IMR-90 (cell line): ENCODE data around the gene C10orf71. TPM values are rescaled to one million over a fixed set of nuclear protein-coding genes. Genes with fewer than 3 reads are reported as not detected.

ENCODE experiments used
- ATAC-seq: fragments of 200-7000 bp; cut with Tn5 transposase; 2 replicates; pipeline ENCODE4 v1.9.1; 2020; ENCODE audit warnings: low read depth, mild to moderate bottlenecking, moderate library complexity
- BruUV-seq: library from RNA; stranded (reverse); fragments of 400-500 nt; replicated peaks from 2 replicates; lab custom pipeline; 2021; lab: Mats Ljungman, UMichigan
- CTCF ChIA-PET: fragments of 300-600 bp; formaldehyde crosslinking; extraction: SDS; loops from one replicate; lab custom pipeline; 2021; ENCODE audit warnings: antibody characterized with exemption; lab: Yijun Ruan, JAX
- POLR2A ChIA-PET: fragments of 300-600 bp; sonication (Branson Sonifier 250); formaldehyde crosslinking; loops from one replicate; lab custom pipeline; 2022; ENCODE audit warnings: antibody characterized with exemption; ENCODE audit not compliant: unreplicated experiment; lab: Charles Lee
- DNase-seq: peaks from one replicate; pipeline ENCODE4 v3.0.0; 2013
- H2AFZ ChIP-seq: replicated peaks from 2 replicates; pipeline ENCODE3; 2013; ENCODE audit warnings: low read length, mild to moderate bottlenecking; ENCODE audit not compliant: poor library complexity
- H2AK5ac ChIP-seq: 2 replicates; pipeline ENCODE4 v1.6.1; 2013; ENCODE audit warnings: low read depth, low read length, inconsistent platforms
- H2AK9ac ChIP-seq: replicated peaks from 2 replicates; pipeline ENCODE3; 2013; ENCODE audit warnings: mild to moderate bottlenecking, low read depth, low read length, moderate library complexity; ENCODE audit not compliant: poor library complexity
- H2BK120ac ChIP-seq: 2 replicates; pipeline ENCODE4 v1.6.1; 2013; ENCODE audit warnings: low read depth, low read length, inconsistent platforms
- H2BK15ac ChIP-seq: 3 replicates; pipeline ENCODE4 v1.6.1; 2013; ENCODE audit warnings: low read depth, low read length, inconsistent platforms
- H2BK20ac ChIP-seq: 2 replicates; pipeline ENCODE4 v1.6.1; 2013; ENCODE audit warnings: low read depth, mild to moderate bottlenecking, inconsistent platforms, low read length, moderate library complexity
- H2BK5ac ChIP-seq: 2 replicates; pipeline ENCODE4 v1.6.1; 2013; ENCODE audit warnings: mild to moderate bottlenecking, low read depth, low read length, inconsistent platforms; ENCODE audit not compliant: poor library complexity, severe bottlenecking
- H3K14ac ChIP-seq: replicated peaks from 2 replicates; pipeline ENCODE4 v1.6.1; 2013; ENCODE audit warnings: low read depth, low read length, inconsistent platforms
- H3K18ac ChIP-seq: 2 replicates; pipeline ENCODE4 v1.6.1; 2013; ENCODE audit warnings: low read depth, low read length, control low read depth
- H3K23ac ChIP-seq: 2 replicates; pipeline ENCODE4 v1.6.1; 2013; ENCODE audit warnings: low read depth, low read length, inconsistent platforms
- H3K27ac ChIP-seq: 2 replicates; pipeline ENCODE4 v1.5.1; 2013; ENCODE audit warnings: mild to moderate bottlenecking, control low read depth, low read length; ENCODE audit not compliant: insufficient read depth
- H3K27me3 ChIP-seq: 2 replicates; pipeline ENCODE4 v1.6.1; 2013; ENCODE audit warnings: low read length; ENCODE audit not compliant: control insufficient read depth, insufficient read depth
- H3K36me3 ChIP-seq: 2 replicates; pipeline ENCODE4 v1.6.1; 2013; ENCODE audit warnings: low read length, mixed read lengths; ENCODE audit not compliant: control insufficient read depth, insufficient read depth
- H3K4ac ChIP-seq: 2 replicates; pipeline ENCODE4 v1.6.1; 2013; ENCODE audit warnings: low read depth, low read length, inconsistent platforms
- H3K4me1 ChIP-seq: 2 replicates; pipeline ENCODE4 v1.6.1; 2013; ENCODE audit warnings: low read length, mixed read lengths; ENCODE audit not compliant: control insufficient read depth, insufficient read depth
- H3K4me2 ChIP-seq: 2 replicates; pipeline ENCODE4 v1.6.1; 2013; ENCODE audit warnings: low read depth, mild to moderate bottlenecking, control low read depth, low read length, moderate library complexity
- H3K4me3 ChIP-seq: 2 replicates; pipeline ENCODE4 v1.5.1; 2013; ENCODE audit warnings: low read depth, mild to moderate bottlenecking, control low read depth, low read length, moderate library complexity; ENCODE audit not compliant: insufficient read depth
- H3K56ac ChIP-seq: 2 replicates; pipeline ENCODE4 v1.6.1; 2013; ENCODE audit warnings: low read length, inconsistent platforms; ENCODE audit not compliant: insufficient read depth; ENCODE audit errors: extremely low read depth
- H3K79me1 ChIP-seq, 2 experiments: 2 replicates each; pipeline ENCODE4 v1.6.1; 2013; ENCODE audit warnings: low read length in 2 of 2, inconsistent platforms in 1 of 2, low read depth in 1 of 2
- H3K9ac ChIP-seq: 2 replicates; pipeline ENCODE4 v1.6.1; 2013; ENCODE audit warnings: low read depth, low read length, control low read depth
- H3K9me1 ChIP-seq: 2 replicates; pipeline ENCODE4 v1.6.1; 2013; ENCODE audit warnings: low read length, inconsistent platforms; ENCODE audit not compliant: insufficient read depth
- H3K9me3 ChIP-seq: 2 replicates; pipeline ENCODE4 v1.6.1; 2013; ENCODE audit warnings: low read length; ENCODE audit not compliant: control insufficient read depth, insufficient read depth
- H4K20me1 ChIP-seq: 2 replicates; pipeline ENCODE4 v1.6.1; 2013; ENCODE audit warnings: low read length, inconsistent platforms; ENCODE audit not compliant: insufficient read depth
- H4K5ac ChIP-seq: 2 replicates; pipeline ENCODE4 v1.6.1; 2013; ENCODE audit warnings: mild to moderate bottlenecking, low read depth, low read length, control low read depth
- H4K8ac ChIP-seq, 2 experiments: 2 replicates each; pipeline ENCODE4 v1.6.1; 2013; ENCODE audit warnings: low read depth in 2 of 2, low read length in 2 of 2, control low read depth in 1 of 2, inconsistent platforms in 1 of 2
- H4K91ac ChIP-seq: 2 replicates; pipeline ENCODE4 v1.6.1; 2013; ENCODE audit warnings: low read depth, low read length, inconsistent platforms; ENCODE audit not compliant: insufficient read depth
- CHD1 ChIP-seq: IDR thresholded peaks from 2 replicates; pipeline ENCODE4 v1.6.1; 2012; ENCODE audit warnings: low read depth, low read length, improper control_type of control experiment
- POLR2A ChIP-seq: IDR thresholded peaks from 2 replicates; pipeline ENCODE4 v1.6.1; 2012; ENCODE audit warnings: mild to moderate bottlenecking, low read depth, low read length
- RCOR1 ChIP-seq: IDR thresholded peaks from 2 replicates; pipeline ENCODE4 v1.6.1; 2012; ENCODE audit warnings: mild to moderate bottlenecking, low read length, improper control_type of control experiment; ENCODE audit not compliant: insufficient replicate concordance
- WGBS, 2 experiments: methylation state at CpG; one replicate each; pipeline versions ENCODE4 v1.1.5 to v1.1.7; 2013; ENCODE audit warnings: missing lambda C conversion rate in 2 of 2; ENCODE audit not compliant: insufficient read length in 1 of 2; ENCODE audit errors: extremely low coverage in 2 of 2; 5-methylcytosine and 5-hydroxymethylcytosine counted together
- dilution Hi-C: fragments of 300-500 bp; cut with HindIII; formaldehyde crosslinking; loops from one replicate; pipeline ENCODE4 v1.14.3; 2018; ENCODE audit warnings: low sequenced_read_pairs; ENCODE audit not compliant: unreplicated experiment
- in situ Hi-C: fragments of 300-500 bp; cut with MboI; formaldehyde crosslinking; loops from 3 replicates; pipeline ENCODE4 v1.14.3; 2019; ENCODE audit warnings: low sequenced_read_pairs, inconsistent platforms, mixed read lengths
- intact Hi-C: fragments of 100-400 bp; cut with micrococcal nuclease; formaldehyde crosslinking; loops from 2 replicates; pipeline ENCODE4 v1.10.0; 2022
- polyA plus RNA-seq, 3 experiments: library from polyadenylated mRNA; depleted of rRNA; stranded (reverse); fragments of >200 nt; gene quantifications; 2 replicates each; pipeline ENCODE4 v1.2.3, GENCODE V29; 2012; ENCODE audit warnings: low replicate concordance in 1 of 3
- total RNA-seq: library from RNA; depleted of rRNA; stranded (reverse); fragments of >200 nt; gene quantifications from 2 replicates; pipeline ENCODE4 v1.2.3, GENCODE V29; 2012
- TF ChIP-seq, protein P1 (sequence below): fragments of 150-350 bp; IDR thresholded peaks from 2 replicates; pipeline ENCODE4 v1.6.1; 2016; ENCODE audit warnings: low read depth, mild to moderate bottlenecking, low read length, moderate library complexity, borderline replicate concordance

C10orf71 gene
- total and polyA plus RNA-seq, 2 of the 4 experiments (the other 2 are of a cell fraction) = not detected

DNA sequence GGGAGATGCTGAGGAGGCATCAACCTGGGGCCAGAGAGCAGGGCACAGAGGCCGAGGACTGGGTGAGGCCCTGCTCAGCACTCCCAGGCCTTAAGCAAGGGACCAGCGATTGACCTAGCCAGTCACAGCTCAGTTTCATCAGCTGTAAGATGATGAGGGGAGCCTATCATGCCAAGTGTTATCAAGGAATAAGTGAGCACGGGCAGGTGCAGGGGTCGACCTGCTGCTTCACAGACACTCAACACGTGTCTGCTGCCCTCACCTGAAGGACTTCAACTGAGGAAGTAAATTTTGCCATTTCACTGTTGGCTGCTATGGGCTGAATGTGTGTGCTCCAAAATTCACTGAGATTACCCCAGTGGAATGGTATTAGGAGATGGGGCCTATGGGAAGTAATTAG is 9.9 kb downstream of the C10orf71 start:
- peaks cover 3% of the 10 kb centered on the region; the same call in 1 of the 2 replicates for H3K9me1 ChIP-seq
- dilution Hi-C loops = no loop called here
- no peak overlapping the region for H3K9ac ChIP-seq
- no peak for DNase-seq
- no peak overlapping the region for H4K8ac ChIP-seq
- H3K27me3 ChIP-seq = peaks cover 15% of the 10 kb centered on the region
- intact Hi-C loops = no loop called here
- no peak overlapping the region for H4K5ac ChIP-seq
- H3K4ac ChIP-seq = no peak overlapping the region
- H3K4me2 ChIP-seq = no peak overlapping the region
- no peak overlapping the region for H3K23ac ChIP-seq
- H3K36me3 ChIP-seq = no peaks in the 10 kb centered on the region
- no peak overlapping the region for H2BK15ac ChIP-seq
- no peak overlapping the region for H4K91ac ChIP-seq
- H3K27ac ChIP-seq = no peak overlapping the region
- H2AFZ ChIP-seq = no peak overlapping the region
- no peaks in the 10 kb centered on the region for H3K4me1 ChIP-seq
- H3K18ac ChIP-seq = no peak overlapping the region
- no peak overlapping the region for H3K4me3 ChIP-seq
- no peak overlapping the region for H3K14ac ChIP-seq
- H4K20me1 ChIP-seq = no peaks in the 10 kb centered on the region
- in situ Hi-C loops = no loop called here
- POLR2A ChIA-PET = no interaction called here
- no peaks in the 10 kb centered on the region for H3K79me1 ChIP-seq
- H3K56ac ChIP-seq = no peak overlapping the region
- no peak overlapping the region for H2BK5ac ChIP-seq
- no peak for ATAC-seq
- H2AK9ac ChIP-seq = no peak overlapping the region
- 67% methylated on average over 1 of the region's 5 CpGs; no CpG with 5 or more reads in 1 of the 2 experiments for WGBS, 2 experiments
- no TSS peak for BruUV-seq
- CTCF ChIA-PET = no interaction called here
- TF ChIP-seq RCOR1 (no peak), CHD1 (no peak), POLR2A (no peak)
- TF ChIP-seq, protein P1, sequence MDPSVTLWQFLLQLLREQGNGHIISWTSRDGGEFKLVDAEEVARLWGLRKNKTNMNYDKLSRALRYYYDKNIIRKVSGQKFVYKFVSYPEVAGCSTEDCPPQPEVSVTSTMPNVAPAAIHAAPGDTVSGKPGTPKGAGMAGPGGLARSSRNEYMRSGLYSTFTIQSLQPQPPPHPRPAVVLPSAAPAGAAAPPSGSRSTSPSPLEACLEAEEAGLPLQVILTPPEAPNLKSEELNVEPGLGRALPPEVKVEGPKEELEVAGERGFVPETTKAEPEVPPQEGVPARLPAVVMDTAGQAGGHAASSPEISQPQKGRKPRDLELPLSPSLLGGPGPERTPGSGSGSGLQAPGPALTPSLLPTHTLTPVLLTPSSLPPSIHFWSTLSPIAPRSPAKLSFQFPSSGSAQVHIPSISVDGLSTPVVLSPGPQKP = no peak
- no peak overlapping the region for H2BK120ac ChIP-seq
- no peak overlapping the region for H2AK5ac ChIP-seq
- no peaks in the 10 kb centered on the region for H3K9me3 ChIP-seq
- no peak overlapping the region for H2BK20ac ChIP-seq
